Endometrium (tissue), 2 donors: Measurements from ENCODE around the gene OR7C2.
"Not testable (repeated sequence)": the region's sequence is repeated elsewhere in the genome, so short reads cannot be mapped to it uniquely, and the experiment has no call there.

ENCODE experiments used
- FAIRE-seq: peaks from 2 replicates; lab custom pipeline; 2012; peaks lifted over from hg19 to GRCh38; lab: Jason Lieb, UNC
- donor health status: control.
- donor health status: control.

OR7C2 gene

GRCh38 chr19:14941189-14941588, at the start of gene OR7C2:
TSS of gene OR7C2 (plus strand) at chr19:14941489. CDS start at chr19:14941489, 0 bp downstream.
- FAIRE-seq = no peak

GRCh38 chr19:14901675-14902260, 39.5 kb upstream of the OR7C2 start:
- no peak for FAIRE-seq

DNA sequence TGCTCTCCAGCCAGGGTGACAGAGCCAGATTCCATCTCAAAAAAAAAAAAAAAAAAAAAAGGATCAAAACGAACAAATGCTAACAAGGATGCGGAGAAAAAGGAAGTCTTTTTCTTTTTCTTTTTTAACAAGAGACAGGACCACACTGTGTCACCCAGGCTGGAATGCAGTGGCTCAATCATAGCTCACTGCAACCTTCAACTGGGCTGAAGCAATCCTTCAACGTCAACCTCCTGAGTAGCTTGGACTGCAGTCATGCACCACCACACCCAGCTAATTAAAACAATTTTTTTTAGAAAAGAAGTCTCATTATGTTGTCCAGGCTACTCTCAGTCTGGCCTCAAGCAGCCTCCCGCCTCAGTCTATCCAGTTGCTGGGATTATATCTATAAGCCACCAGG, 34.6 kb upstream of the OR7C2 start:
- FAIRE-seq = no peak

GRCh38 chr19:14915116-14915515, 26.2 kb upstream of the OR7C2 start:
- FAIRE-seq = no peak

DNA sequence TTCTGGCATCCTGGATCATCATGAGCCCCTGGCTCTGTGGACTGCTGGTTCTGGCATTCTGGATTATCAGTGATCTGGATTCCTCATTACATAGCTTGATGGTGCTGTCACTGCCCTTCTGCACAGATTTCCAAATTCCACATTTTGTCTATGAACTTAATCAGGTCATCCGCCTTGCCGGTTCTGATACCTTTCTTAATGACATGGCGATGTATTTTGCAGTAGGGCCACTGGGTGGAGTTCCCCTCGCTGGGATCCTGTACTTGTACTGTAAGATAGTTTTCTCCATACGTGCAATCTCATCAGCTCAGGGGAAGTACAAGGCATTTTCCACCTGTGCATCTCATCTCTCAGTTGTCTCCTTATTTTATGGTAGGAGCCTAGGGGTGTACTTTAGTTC, 24.4 kb upstream of the OR7C2 start:
- no peak for FAIRE-seq

GRCh38 chr19:14933506-14933905, 7.8 kb upstream of the OR7C2 start:
- no peak for FAIRE-seq

- no peak for FAIRE-seq
Observed at GRCh38 chr19:14940266-14940665, 1.0 kb upstream of the OR7C2 start.

- no peak for FAIRE-seq
Observed at GRCh38 chr19:14943601-14944000, 2.3 kb downstream of the OR7C2 start.

GRCh38 chr19:14944456-14944855, 3.2 kb downstream of the OR7C2 start:
- FAIRE-seq = no peak

DNA sequence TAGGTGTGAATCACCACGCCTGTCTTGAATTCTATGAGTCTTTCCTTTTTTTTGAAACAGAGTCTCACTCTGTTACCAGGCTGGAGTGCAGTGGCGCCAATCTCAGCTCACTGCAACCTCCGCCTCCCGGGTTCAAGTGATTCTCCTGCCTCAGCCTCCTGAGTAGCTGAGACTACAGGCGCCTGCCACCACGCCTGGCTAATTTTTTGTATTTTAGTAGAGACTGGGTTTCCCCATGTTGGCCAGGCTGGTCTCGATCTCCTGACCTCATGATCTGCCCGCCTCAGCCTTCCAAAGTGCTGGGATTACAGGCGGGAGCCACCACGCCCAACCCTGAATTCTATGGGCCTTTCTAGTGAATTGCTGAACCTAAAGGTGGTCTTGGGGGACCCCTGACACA, 8.1 kb downstream of the OR7C2 start:
- not testable (repeated sequence) for FAIRE-seq

GRCh38 chr19:14949876-14950275, 8.6 kb downstream of the OR7C2 start:
- no peak for FAIRE-seq

- no peak for FAIRE-seq
Observed at GRCh38 chr19:14950421-14950820, 9.1 kb downstream of the OR7C2 start.

GRCh38 chr19:14952767-14953166, 11.5 kb downstream of the OR7C2 start:
- no peak for FAIRE-seq

- no peak for FAIRE-seq
Observed at GRCh38 chr19:14954071-14954655, 12.9 kb downstream of the OR7C2 start.

GRCh38 chr19:14957464-14957863, 16.2 kb downstream of the OR7C2 start:
- FAIRE-seq = no peak

DNA sequence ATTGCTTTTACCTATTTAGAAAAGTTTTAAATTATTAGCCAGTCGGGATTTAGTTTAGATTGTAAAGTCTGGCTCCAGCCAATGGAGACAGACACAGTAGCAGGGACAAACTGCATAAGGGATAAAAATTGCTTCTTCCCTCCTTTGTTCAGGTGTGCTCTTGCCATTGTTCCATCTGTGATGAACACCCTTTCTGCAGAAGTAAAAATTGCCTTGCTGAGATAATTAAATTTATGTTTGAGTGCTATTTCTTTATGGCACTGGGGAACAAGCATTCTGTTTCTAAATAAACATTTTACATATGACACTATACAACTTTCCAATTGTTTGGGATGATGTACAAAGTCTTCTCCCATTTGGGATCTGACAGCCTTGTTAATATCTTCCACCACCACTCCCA, 18.0 kb downstream of the OR7C2 start:
- FAIRE-seq = no peak

DNA sequence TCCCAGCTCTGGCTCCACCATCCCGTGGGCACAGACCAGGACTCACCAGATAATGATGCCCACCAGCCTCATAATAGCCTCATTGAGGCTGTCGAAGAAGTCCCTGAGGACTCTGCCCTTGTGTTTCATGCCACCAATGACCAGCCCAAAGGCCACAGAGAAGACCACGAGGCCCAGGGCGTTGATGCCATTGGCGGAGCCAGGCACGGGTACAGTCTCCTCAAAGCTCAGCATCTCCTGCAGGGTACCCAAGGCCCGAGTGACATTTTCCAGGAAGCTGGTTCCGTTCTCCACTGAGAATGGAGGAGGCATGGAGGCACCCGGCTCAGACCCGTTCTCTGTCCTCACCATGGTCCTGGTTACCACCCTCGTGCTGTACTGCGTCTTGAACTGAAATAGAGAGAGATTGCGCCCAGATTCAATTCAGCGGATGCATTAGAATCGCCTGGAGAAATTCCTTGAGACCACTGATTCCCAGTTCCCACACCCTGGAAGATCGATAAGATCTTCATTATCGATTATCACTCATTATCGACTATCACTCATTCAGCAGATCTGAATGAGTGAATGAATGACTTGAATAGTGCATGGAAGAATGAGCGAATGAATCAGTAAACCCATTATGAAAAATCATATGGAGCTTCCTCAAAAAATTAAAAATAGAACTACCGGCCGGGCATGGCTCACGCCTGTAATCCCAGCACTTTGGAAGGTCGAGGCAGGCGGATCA, 20.8 kb downstream of the OR7C2 start:
- FAIRE-seq = no peak

- FAIRE-seq = no peak
Observed at GRCh38 chr19:14968247-14968646, 27.0 kb downstream of the OR7C2 start.

- no peak for FAIRE-seq
Observed at GRCh38 chr19:14971474-14971873, 30.2 kb downstream of the OR7C2 start.

DNA sequence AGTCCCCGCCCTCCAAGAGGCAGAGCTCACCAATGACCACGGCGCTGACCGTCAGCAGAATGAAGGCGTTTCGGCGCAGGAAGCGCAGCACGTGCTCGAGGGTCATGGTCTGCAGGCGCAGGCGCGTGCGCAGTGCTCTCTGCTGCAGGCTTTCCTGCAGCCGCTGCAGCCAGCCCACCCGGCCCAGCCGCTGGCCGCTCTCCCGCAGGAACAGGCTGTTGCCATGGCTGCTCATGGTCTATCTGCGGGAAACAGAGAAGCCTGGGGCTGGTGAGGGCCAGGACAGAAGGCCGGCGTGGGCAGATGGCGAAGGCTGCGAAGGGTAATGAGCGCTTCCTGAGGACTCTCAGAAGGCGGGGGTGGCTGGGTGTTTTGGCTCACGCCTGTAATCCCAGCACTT, 31.4 kb downstream of the OR7C2 start:
- FAIRE-seq = no peak

- no peak for FAIRE-seq
Observed at GRCh38 chr19:14974488-14974887, 33.2 kb downstream of the OR7C2 start.

- no peak for FAIRE-seq
Observed at GRCh38 chr19:14977128-14977527, 35.8 kb downstream of the OR7C2 start.

- FAIRE-seq = no peak
Observed at GRCh38 chr19:14978161-14978776, 37.0 kb downstream of the OR7C2 start.
